ENCODE results near the gene TMEM131L.
A peak's percentile ranks its signal among the peaks of the same experiment; 100 is the strongest.
"Not testable (repeated sequence)": the region's sequence is repeated elsewhere in the genome, so short reads cannot be mapped to it uniquely, and the experiment has no call there.

TMEM131L gene

GRCh38 chr4:153466081-153466948 is at the start of gene TMEM131L:
Gene TMEM131L (plus strand): TSS chr4:153466360. CDS start chr4:153466398, 38 bp downstream.
- DNase-seq (ENCODE audit: low read depth in 2 of 3, low spot score in 2 of 3): peak in 2 of 3 experiments; percentile 40 to 46

- DNase-seq (ENCODE audit: low read depth in 2 of 3, low spot score in 2 of 3): not testable (repeated sequence)
These were observed 49.7 kb upstream of the TMEM131L start for GRCh38 chr4:153416456-153416855.

- no peak for DNase-seq (ENCODE audit: low read depth in 2 of 3, low spot score in 2 of 3)
These were observed 48.0 kb upstream of the TMEM131L start for GRCh38 chr4:153418121-153418520.

- DNase-seq (ENCODE audit: low read depth in 2 of 3, low spot score in 2 of 3): no peak
These were observed 47.6 kb upstream of the TMEM131L start for GRCh38 chr4:153418558-153418957.

- no peak for DNase-seq (ENCODE audit: low read depth in 2 of 3, low spot score in 2 of 3)
These were observed 47.1 kb upstream of the TMEM131L start for GRCh38 chr4:153419029-153419428.

DNA sequence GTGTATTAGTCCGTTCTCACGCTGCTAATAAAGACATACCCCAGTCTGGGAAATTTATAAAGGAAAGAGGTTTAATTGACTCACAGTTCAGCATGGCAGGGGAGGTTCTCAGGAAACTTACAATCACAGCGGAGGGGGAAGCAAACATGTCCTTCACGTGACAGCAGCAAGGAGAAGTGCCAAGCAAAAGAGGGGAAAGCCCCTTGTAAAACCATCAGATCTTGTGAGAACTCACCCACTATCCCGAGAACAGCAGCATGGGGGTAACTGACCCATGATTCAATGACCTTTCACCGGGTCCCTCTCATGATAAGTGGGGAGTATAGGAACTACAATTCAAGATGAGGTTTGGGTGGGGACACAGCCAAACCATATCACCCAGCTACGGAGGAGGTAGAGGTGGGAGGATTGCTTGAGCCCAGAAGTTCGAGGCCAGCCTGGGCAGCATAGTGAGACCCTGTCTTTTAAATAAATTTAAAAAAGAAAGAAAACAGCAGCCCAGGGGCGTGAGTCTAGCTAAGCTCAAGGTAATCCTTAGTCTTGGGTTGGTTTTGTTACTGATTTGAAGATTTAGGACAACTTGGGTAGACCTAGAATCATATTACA is 46.4 kb upstream of the TMEM131L start:
- no peak for DNase-seq (ENCODE audit: low read depth in 2 of 3, low spot score in 2 of 3)

- DNase-seq (ENCODE audit: low read depth in 2 of 3, low spot score in 2 of 3): no peak
These were observed 45.8 kb upstream of the TMEM131L start for GRCh38 chr4:153420361-153420760.

GRCh38 chr4:153421941-153422340 is 44.2 kb upstream of the TMEM131L start:
- DNase-seq (ENCODE audit: low read depth in 2 of 3, low spot score in 2 of 3): no peak

- DNase-seq (ENCODE audit: low read depth in 2 of 3, low spot score in 2 of 3): no peak
These were observed 39.8 kb upstream of the TMEM131L start for GRCh38 chr4:153426207-153426885.

DNA sequence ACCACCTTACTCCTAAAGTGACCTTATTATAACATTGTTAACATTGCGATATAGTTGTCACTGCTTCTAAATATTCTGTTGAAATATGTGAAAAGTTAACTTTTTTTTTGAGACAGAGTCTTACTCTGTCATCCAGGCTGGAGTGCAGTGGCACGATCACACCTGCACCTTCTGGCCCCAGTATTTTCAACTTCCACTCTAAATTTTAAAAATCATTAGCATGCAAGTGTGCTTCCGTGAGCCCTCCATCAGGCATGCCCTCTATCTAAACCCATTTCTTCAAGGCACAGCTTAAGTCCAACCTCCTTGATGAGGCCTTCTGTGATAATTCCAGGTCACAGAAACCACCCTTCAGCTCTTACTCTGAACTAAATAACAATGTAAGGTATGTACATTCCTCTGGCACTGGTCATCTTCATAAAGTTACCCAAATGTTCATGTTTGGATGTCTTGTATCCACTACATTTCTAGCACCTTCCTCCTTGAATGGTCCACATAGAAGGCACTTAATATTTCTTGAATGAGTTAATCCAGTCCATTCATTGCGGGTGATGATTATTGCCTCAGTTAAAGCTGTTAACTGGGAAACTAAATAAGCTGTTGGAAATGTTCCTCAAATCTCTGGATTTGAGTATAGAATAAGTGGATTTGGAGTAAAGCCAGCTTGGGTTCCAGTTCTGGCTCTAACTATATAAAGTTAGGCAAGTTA is 38.6 kb upstream of the TMEM131L start:
- no peak for DNase-seq (ENCODE audit: low read depth in 2 of 3, low spot score in 2 of 3)

- DNase-seq (ENCODE audit: low read depth in 2 of 3, low spot score in 2 of 3): no peak
These were observed 37.2 kb upstream of the TMEM131L start for GRCh38 chr4:153428941-153429475.

DNA sequence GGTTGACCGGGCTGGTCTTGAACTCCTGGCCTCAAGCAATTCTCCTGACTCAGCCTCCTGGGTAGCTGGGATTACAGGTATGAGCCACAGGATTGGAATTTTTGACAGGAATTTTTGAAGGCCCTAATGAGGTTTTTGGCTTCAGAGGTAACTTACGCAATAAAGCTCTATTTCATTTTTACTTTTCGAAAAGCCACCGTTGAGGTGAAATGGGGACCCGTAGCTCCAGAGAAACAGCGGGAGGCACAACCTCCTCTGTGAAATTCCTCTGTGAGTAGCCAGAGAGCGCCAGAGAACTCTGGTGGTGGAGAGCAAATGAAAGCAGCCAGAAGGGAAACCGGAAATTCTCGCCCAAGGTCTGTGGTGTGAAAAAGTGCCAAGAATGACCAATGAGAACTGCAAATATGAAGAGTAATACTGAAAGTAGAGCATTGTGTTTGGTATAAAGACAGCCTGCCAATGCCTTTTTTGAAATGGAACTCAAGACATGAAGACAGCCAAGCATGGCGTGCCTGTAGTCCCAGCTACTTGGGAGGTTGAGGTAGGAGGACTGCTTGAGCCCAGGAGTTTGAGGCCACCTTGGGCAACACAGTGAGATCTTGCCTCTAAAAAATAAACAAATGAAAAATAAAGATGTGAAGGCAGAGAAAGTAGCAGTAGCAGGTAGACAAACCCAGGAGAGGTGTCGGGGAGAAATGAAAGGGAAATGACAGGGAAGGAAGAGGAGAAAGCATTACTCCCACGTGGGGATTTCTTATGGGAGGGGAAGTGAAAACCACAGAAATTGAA is 33.0 kb upstream of the TMEM131L start:
- DNase-seq (ENCODE audit: low read depth in 2 of 3, low spot score in 2 of 3): peak in 2 of 3 experiments; percentile 50 to 54

DNA sequence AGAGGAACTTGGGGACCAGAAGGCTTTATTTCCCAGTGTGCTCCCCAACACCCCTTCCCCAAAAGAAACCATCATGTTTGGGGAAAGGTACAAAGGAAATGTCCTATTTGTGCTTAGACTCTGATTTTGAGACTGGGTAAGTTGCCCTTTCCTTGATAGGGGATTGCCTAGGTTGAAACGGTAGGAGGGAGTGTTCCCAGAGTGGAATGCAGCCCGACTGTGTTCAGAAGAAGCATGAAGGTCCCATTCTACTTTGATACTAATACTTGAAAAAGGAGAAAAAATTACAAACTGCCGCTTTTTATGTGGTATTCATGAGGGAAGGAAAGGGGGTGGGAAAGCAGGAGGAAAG is 32.4 kb upstream of the TMEM131L start:
- DNase-seq (ENCODE audit: low read depth in 2 of 3, low spot score in 2 of 3): no peak

DNA sequence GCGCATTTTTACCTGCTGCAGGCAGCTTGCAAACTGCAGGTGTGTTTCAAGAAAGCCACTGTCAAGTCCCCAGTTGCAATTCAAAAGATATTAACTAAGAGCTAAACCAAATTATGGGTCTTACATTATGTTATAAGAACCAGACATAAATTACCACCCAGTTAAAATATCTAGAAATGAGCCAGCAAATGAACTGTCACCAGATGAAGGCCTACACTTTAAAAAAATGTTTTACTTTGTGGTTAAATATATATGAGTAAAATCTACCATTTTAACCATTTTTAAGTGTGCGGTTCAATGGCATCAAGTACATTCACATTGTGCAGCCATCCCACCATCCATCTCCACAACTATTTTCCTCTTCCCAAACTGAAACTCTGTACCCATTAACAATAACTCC is 32.0 kb upstream of the TMEM131L start:
- DNase-seq (ENCODE audit: low read depth in 2 of 3, low spot score in 2 of 3): no peak

DNA sequence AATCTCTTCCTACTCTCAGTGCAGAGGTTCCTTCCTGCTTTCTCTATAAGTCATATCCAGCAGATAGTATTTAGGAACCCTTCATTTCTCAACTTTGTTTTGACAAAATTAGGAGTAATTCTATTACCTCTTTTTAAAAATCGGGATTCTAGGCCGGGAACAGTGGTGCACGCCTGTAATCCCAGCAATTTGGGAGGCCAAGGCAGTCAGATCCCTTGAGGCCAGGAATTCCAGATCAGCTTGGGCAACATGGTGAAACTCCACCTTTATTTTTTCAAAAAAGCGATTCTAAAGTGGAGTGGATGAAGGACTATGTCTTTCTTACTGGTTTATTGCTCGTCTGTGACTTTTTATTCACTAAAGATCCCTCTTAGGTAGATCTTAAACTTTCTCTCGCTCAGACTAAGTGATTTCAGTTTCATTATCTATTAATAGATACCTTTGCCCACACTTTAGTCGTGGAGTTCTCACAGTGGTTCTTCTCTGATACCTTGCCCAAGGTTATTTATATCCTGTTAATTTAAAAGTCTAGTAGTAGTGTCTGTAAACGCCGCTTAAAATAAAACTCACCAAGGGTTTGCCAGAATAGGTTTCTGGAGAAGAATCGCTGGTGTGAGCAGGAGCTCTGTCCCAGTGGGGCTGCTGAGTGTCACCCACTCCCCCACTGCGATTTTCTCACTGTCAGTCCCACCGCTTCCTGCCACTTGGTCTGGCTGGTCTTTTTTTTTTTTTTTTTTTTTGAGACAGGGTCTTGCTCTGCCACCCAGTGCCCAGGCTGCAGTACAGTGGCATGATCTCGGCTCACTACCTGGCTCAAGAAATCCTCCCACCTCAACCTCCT is 27.0 kb upstream of the TMEM131L start:
- DNase-seq (ENCODE audit: low read depth in 2 of 3, low spot score in 2 of 3): no peak

DNA sequence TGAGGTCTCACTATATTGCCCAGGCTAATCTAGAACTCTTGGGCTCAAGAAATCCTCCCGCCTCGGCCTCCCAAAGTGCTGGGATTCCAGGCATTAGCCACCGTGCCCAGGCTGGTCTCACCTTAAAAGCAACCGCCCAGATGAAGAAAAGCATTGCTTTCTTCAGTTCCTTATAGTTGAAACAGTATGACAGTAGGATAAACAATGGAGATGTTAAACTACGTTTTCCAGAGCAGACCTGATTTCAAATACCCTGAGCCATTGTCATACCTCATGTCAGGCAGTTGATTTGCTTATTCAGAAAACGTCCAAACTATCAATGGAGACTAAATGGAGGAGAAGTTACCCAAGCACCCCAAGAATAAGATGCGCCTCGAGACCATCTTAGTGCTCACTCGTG is 26.3 kb upstream of the TMEM131L start:
- no peak for DNase-seq (ENCODE audit: low read depth in 2 of 3, low spot score in 2 of 3)

DNA sequence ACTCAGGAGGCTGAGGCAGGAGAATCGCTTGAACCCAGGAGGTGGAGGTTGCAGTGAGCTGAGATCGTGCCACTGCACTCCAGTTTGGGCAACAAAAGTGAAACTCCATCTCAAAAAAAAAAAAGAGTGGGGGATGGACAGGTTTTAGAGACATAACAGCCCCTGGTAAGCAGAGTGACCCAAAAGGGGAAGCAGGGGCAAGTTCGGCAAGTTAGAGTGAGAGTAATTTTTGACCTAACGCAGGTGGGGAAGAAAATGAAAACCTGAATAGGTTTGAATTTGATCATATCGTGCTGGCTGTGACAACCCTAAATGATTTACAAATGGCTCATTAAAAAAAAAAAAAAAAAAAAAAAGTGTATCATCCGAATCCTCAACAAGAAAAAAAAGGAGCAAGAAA is 25.7 kb upstream of the TMEM131L start:
- no peak for DNase-seq (ENCODE audit: low read depth in 2 of 3, low spot score in 2 of 3)

DNA sequence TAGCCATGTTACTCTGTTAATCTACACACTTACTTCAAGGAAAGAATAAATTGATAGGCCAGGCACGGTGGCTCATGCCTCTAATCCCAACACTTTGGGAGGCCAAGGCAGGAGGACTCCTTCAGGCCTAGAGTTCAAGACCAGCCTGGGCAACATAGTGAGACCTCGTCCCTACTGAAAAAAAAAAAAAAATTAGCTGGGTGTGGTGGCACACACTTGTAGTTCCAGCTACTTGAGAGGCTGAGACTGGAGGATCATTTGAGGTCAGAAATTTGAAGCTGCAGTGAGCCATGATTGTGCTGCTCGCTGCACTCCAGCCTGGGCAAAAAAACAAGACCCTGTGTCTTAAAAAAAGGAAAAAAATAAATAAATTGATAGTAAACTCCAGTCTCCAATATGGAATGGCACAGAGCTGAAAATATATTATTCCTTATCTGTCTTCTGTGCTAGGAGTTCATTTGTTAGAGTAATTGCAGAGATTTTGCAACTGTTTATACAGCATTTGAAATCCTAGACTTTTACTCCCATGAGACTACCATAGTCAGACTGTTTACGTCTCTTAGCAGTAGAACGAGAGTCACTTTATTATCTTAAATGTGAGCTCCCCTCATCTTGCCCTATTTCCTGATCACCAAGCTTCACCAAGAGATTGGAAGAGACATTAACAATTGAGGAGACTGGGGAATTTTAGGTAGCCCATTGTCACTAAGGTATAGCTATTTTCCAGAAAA is 18.8 kb upstream of the TMEM131L start:
- no peak for DNase-seq (ENCODE audit: low read depth in 2 of 3, low spot score in 2 of 3)

All from activated CD8-positive, alpha-beta memory T cell treated with anti-CD3 and anti-CD28 coated beads for 48 hours (primary cell).